A673 (cell line): ENCODE data around the gene OBSCN.

Experiments used
- EZH2 ChIP-seq: fragments of 200-600 bp; sonication (generic); IDR thresholded peaks from 2 replicates; pipeline ENCODE4 v1.6.1; 2017; ENCODE audit warnings: borderline replicate concordance, low read depth, mild to moderate bottlenecking, mixed read lengths, antibody characterized with exemption, low read length; ENCODE audit not compliant: poor library complexity, severe bottlenecking
- TF ChIP-seq, protein P1 (sequence below): fragments of 300-800, 200-600 bp; sonication (generic); conservative IDR thresholded peaks from 2 replicates; pipeline ENCODE4 v1.5.1; 2017; ENCODE audit warnings: low read depth, mild to moderate bottlenecking, antibody characterized with exemption, low read length, moderate library complexity, mixed read lengths

DNA sequence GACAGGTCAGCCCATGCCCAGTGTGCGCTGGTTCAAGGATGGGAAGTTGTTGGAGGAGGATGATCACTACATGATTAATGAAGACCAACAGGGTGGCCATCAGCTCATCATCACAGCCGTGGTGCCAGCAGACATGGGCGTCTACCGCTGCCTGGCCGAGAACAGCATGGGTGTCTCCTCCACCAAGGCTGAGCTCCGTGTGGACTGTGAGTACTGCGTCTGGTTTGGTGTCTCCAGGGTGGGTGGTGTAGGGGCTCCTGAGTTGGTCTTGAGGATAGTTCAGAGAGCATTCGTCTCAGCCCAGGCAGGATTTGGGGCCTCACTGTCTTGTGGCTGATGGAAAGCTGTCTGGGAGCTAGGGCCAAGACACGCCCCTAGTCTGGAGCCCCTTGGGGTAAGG is 115.6 kb downstream of the OBSCN start:
- TF ChIP-seq, protein P1, sequence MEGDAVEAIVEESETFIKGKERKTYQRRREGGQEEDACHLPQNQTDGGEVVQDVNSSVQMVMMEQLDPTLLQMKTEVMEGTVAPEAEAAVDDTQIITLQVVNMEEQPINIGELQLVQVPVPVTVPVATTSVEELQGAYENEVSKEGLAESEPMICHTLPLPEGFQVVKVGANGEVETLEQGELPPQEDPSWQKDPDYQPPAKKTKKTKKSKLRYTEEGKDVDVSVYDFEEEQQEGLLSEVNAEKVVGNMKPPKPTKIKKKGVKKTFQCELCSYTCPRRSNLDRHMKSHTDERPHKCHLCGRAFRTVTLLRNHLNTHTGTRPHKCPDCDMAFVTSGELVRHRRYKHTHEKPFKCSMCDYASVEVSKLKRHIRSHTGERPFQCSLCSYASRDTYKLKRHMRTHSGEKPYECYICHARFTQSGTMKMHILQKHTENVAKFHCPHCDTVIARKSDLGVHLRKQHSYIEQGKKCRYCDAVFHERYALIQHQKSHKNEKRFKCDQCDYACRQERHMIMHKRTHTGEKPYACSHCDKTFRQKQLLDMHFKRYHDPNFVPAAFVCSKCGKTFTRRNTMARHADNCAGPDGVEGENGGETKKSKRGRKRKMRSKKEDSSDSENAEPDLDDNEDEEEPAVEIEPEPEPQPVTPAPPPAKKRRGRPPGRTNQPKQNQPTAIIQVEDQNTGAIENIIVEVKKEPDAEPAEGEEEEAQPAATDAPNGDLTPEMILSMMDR, result no peak
- no peak for TF ChIP-seq EZH2
